HEK293T (cell line): Measurements from ENCODE around the gene MAML2.

Experiments
- BHLHE40 ChIP-seq: fragments of 450-650 bp; IDR thresholded peaks from 2 replicates; pipeline ENCODE4 v1.6.1; 2016; ENCODE audit warnings: mild to moderate bottlenecking, moderate library complexity, borderline replicate concordance
- CTBP1 ChIP-seq: fragments of 450-650 bp; IDR thresholded peaks from 2 replicates; pipeline ENCODE4 v1.6.1; 2016; ENCODE audit warnings: borderline replicate concordance
- ELF4 ChIP-seq: fragments of 450-650 bp; IDR thresholded peaks from 2 replicates; pipeline ENCODE4 v1.6.1; 2017; ENCODE audit warnings: antibody characterized with exemption
- FOXA1 ChIP-seq: fragments of 450-650 bp; IDR thresholded peaks from 2 replicates; pipeline ENCODE4 v1.6.1; 2016; ENCODE audit warnings: mild to moderate bottlenecking
- FOXK2 ChIP-seq: fragments of 450-650 bp; IDR thresholded peaks from 2 replicates; pipeline ENCODE4 v1.6.1; 2016; ENCODE audit warnings: mild to moderate bottlenecking
- FOXM1 ChIP-seq: fragments of 450-650 bp; IDR thresholded peaks from 2 replicates; pipeline ENCODE4 v1.6.1; 2017; ENCODE audit warnings: mild to moderate bottlenecking, borderline replicate concordance
- HDGF ChIP-seq: fragments of 450-650 bp; IDR thresholded peaks from 2 replicates; pipeline ENCODE4 v1.6.1; 2017; ENCODE audit warnings: antibody characterized with exemption, borderline replicate concordance
- SUZ12 ChIP-seq: fragments of 450-650 bp; IDR thresholded peaks from 2 replicates; pipeline ENCODE4 v1.6.1; 2016; ENCODE audit warnings: mild to moderate bottlenecking
- ZNF384 ChIP-seq: fragments of 450-650 bp; IDR thresholded peaks from 2 replicates; pipeline ENCODE4 v1.6.1; 2016

DNA sequence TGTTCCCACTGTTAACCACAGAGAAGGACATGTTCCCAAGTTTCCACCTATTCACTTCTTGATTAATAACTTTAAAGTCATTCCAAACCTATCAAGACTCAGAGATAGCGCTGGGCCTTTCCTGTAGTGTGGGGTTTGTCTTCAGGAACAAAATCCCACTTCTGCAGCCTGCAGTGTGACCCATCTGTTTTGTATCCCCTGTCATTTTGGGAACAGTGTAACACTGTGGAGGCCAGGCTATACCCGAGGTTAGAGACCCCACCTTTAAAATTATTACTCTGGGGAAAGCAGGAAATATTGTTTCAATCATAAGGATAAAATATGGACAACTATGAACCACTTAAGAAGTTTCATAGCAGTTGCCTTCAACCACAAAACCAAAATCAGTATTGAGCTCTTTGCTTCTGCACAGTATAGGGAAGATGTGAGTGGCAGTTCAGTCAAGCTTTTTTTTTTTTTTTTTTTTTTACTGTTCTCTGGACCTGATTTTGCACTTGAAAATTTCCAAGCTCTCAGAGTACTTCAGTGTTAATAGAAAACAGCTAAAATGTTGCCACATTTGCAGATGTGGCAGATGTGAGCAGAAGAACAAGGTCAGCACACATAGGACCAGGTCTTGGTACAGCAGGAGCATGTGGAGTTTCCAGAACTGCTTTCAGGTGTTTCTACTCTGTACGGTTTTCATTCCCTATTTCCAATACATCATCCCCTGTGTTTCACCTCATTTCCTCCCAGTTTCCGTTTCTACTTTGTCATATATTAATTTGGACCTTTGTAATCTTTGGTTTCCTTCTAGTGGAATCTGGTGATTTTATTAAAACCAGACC, 121.5 kb downstream of the MAML2 start:
- no peak for TF ChIP-seq FOXM1
- TF ChIP-seq FOXA1: no peak
- no peak for TF ChIP-seq ZNF384
- no peak for TF ChIP-seq FOXK2
- no peak for TF ChIP-seq HDGF
- no peak for TF ChIP-seq SUZ12
- TF ChIP-seq BHLHE40: no peak
- no peak for TF ChIP-seq CTBP1
- no peak for TF ChIP-seq ELF4
